HL-60 (cell line): ENCODE measurements around the gene C2CD5.

Experiments
- CTCF ChIP-seq: IDR thresholded peaks from one replicate; pipeline ENCODE4 v1.5.1; 2011; ENCODE audit warnings: low read length, control low read depth, inconsistent platforms; ENCODE audit not compliant: insufficient read depth
- POLR2AphosphoS5 ChIP-seq: IDR thresholded peaks from 2 replicates; pipeline ENCODE4 v1.6.1; 2012; ENCODE audit warnings: low read depth

- TF ChIP-seq CTCF (no peak), POLR2AphosphoS5 (no peak)
These were observed 133.9 kb downstream of the C2CD5 start for GRCh38 chr12:22410486-22410885.
